HCT116 (cell line): Measurements from ENCODE around the gene SF3B1. TPM values are rescaled to one million over a fixed set of nuclear protein-coding genes. Genes with fewer than 3 reads are reported as not detected.

ENCODE experiments used
- ATAC-seq: fragments of 200-7000 bp; cut with Tn5 transposase; 2 replicates; pipeline ENCODE4 v1.9.1; 2020; ENCODE audit warnings: mild to moderate bottlenecking, moderate library complexity
- BruUV-seq: library from RNA; stranded (reverse); fragments of 400-500 nt; replicated peaks from 2 replicates; lab custom pipeline; 2021; lab: Mats Ljungman, UMichigan
- CTCF ChIA-PET: fragments of 300-600 bp; sonication (Branson Sonifier 250); formaldehyde crosslinking; loops from one replicate; lab custom pipeline; 2021; ENCODE audit warnings: antibody characterized with exemption; lab: Charles Lee
- POLR2A ChIA-PET: fragments of 300-600, 350-600 bp; sonication (Branson Sonifier 250); formaldehyde crosslinking; loops from one replicate; lab custom pipeline; 2021; ENCODE audit warnings: antibody characterized with exemption; lab: Charles Lee
- RAD21 ChIA-PET, 2 experiments: fragments of 300-600 bp; sonication (Branson Sonifier 250); formaldehyde crosslinking; loops; one replicate each; lab custom pipeline; 2023; ENCODE audit warnings: low total read pairs in 2 of 2; ENCODE audit not compliant: uncharacterized antibody in 2 of 2, unreplicated experiment in 2 of 2, low non-redundant PET in 1 of 2; lab: Charles Lee
- DNase-seq: peaks from one replicate; pipeline ENCODE4 v3.0.0-alpha.2; 2010; ENCODE audit warnings: low read depth, low spot score
- H2AFZ ChIP-seq: fragments of 200-600 bp; shearing (Covaris generic), sonication (generic); 2 replicates; pipeline ENCODE4 v1.6.1; 2017; ENCODE audit warnings: low read depth, mixed run types, mixed read lengths, antibody characterized with exemption, low read length; ENCODE audit not compliant: poor library complexity, severe bottlenecking
- H3K27ac ChIP-seq: 2 replicates; pipeline ENCODE4 v1.5.1; 2012; ENCODE audit warnings: low read depth, low read length
- H3K27me3 ChIP-seq: fragments of 200-600 bp; sonication (generic); 2 replicates; pipeline ENCODE4 v1.6.1; 2016; ENCODE audit warnings: mixed run types, low read length, mixed read lengths; ENCODE audit not compliant: insufficient read depth
- H3K36me3 ChIP-seq, 2 experiments: fragments of 200-500 bp in 1 of 2; fragments of 200-600 bp in 1 of 2; sonication (Bioruptor generic) in 1 of 2; sonication (generic) in 1 of 2; 2 replicates each; pipeline versions ENCODE4 v1.5.1 to v1.6.1; 2014 to 2016; ENCODE audit warnings: low read length in 2 of 2, inconsistent platforms in 1 of 2, mixed read lengths in 1 of 2, mixed run types in 1 of 2; ENCODE audit not compliant: insufficient read depth in 2 of 2, control insufficient read depth in 1 of 2
- H3K4me1 ChIP-seq, 2 experiments: fragments of 200-600 bp in 1 of 2; sonication (generic) in 1 of 2; 2 replicates each; pipeline versions ENCODE4 v1.5.1 to v1.6.1; 2012 to 2017; ENCODE audit warnings: low read length in 2 of 2, inconsistent platforms in 1 of 2, mild to moderate bottlenecking in 1 of 2, mixed read lengths in 1 of 2, mixed run types in 1 of 2, moderate library complexity in 1 of 2; ENCODE audit not compliant: insufficient read depth in 2 of 2, control insufficient read depth in 1 of 2
- H3K4me2 ChIP-seq: fragments of 200-600 bp; sonication (generic); 2 replicates; pipeline ENCODE4 v1.6.1; 2017; ENCODE audit warnings: mixed run types, low read length, mixed read lengths
- H3K4me3 ChIP-seq, 2 experiments: fragments of 200-600 bp in 1 of 2; sonication (generic) in 1 of 2; replicated peaks in 1 of 2; 2 replicates each; pipeline ENCODE4 v1.5.1; 2011 to 2016; ENCODE audit warnings: low read length in 2 of 2, control low read depth in 1 of 2, low read depth in 1 of 2, mild to moderate bottlenecking in 1 of 2, mixed read lengths in 1 of 2, mixed run types in 1 of 2
- H3K79me2 ChIP-seq: fragments of 200-600 bp; sonication (generic); 2 replicates; pipeline ENCODE4 v1.6.1; 2017; ENCODE audit warnings: mild to moderate bottlenecking, mixed run types, low read length, moderate library complexity, mixed read lengths; ENCODE audit not compliant: insufficient read depth
- H3K9ac ChIP-seq: fragments of 200-600 bp; sonication (generic); 2 replicates; pipeline ENCODE4 v1.6.1; 2016; ENCODE audit warnings: low read length, mixed read lengths
- H3K9me2 ChIP-seq: fragments of 200-600 bp; sonication (generic), shearing (Covaris generic); 2 replicates; pipeline ENCODE4 v1.6.1; 2017; ENCODE audit warnings: mixed run types, mild to moderate bottlenecking, moderate library complexity; ENCODE audit not compliant: insufficient read depth
- H3K9me3 ChIP-seq, 2 experiments: fragments of 200-500 bp in 1 of 2; fragments of 200-600 bp in 1 of 2; sonication (Bioruptor generic) in 1 of 2; sonication (generic) in 1 of 2; 2 replicates each; pipeline ENCODE4 v1.6.1; 2014 to 2017; ENCODE audit warnings: low read length in 2 of 2, mixed read lengths in 2 of 2, inconsistent platforms in 1 of 2, low read depth in 1 of 2, mild to moderate bottlenecking in 1 of 2, mixed run types in 1 of 2, moderate library complexity in 1 of 2; ENCODE audit not compliant: control insufficient read depth in 1 of 2, insufficient read depth in 1 of 2
- H4K20me1 ChIP-seq: fragments of 200-600 bp; sonication (generic), shearing (Covaris generic); 2 replicates; pipeline ENCODE4 v1.6.1; 2017; ENCODE audit warnings: mixed run types, mild to moderate bottlenecking, moderate library complexity; ENCODE audit not compliant: insufficient read depth
- CBX3 ChIP-seq: IDR thresholded peaks from 2 replicates; pipeline ENCODE4 v1.6.1; 2012; ENCODE audit warnings: low read depth
- CEBPB ChIP-seq: IDR thresholded peaks from 2 replicates; pipeline ENCODE4 v1.6.1; 2012; ENCODE audit warnings: low read depth
- EGR1 ChIP-seq: IDR thresholded peaks from 2 replicates; pipeline ENCODE4 v1.6.1; 2012; ENCODE audit warnings: low read depth
- ELF1 ChIP-seq: IDR thresholded peaks from 2 replicates; pipeline ENCODE4 v1.6.1; 2012; ENCODE audit warnings: low read depth, borderline replicate concordance
- EZH2phosphoT487 ChIP-seq: fragments of 200-600 bp; IDR thresholded peaks from 2 replicates; pipeline ENCODE4 v1.6.1; 2018; ENCODE audit warnings: antibody characterized with exemption, borderline replicate concordance
- FOSL1 ChIP-seq: IDR thresholded peaks from 2 replicates; pipeline ENCODE4 v1.6.1; 2012; ENCODE audit warnings: low read depth
- POLR2A ChIP-seq: IDR thresholded peaks from 2 replicates; pipeline ENCODE4 v1.7.0; 2011; ENCODE audit warnings: borderline replicate concordance; ENCODE audit not compliant: insufficient read depth, insufficient read length; ENCODE audit errors: extremely low read depth
- RAD21 ChIP-seq: IDR thresholded peaks from 2 replicates; pipeline ENCODE4 v1.6.1; 2012; ENCODE audit warnings: low read depth, mild to moderate bottlenecking
- SIN3A ChIP-seq: IDR thresholded peaks from 2 replicates; pipeline ENCODE4 v1.6.1; 2012; ENCODE audit warnings: low read depth
- SP1 ChIP-seq: IDR thresholded peaks from 2 replicates; pipeline ENCODE4 v1.6.1; 2012; ENCODE audit warnings: low read depth
- TCF7L2 ChIP-seq: IDR thresholded peaks from 2 replicates; pipeline ENCODE4 v1.7.0; 2011; ENCODE audit warnings: borderline replicate concordance, inconsistent platforms; ENCODE audit not compliant: insufficient read depth, insufficient read length; ENCODE audit errors: extremely low read depth
- YY1 ChIP-seq: IDR thresholded peaks from 2 replicates; pipeline ENCODE4 v1.6.1; 2011; ENCODE audit warnings: low read length, low read depth, moderate library complexity, mild to moderate bottlenecking; ENCODE audit not compliant: insufficient replicate concordance; ENCODE audit errors: extremely low read depth
- ZFX ChIP-seq: fragments of 450-650 bp; IDR thresholded peaks from 2 replicates; pipeline ENCODE4 v1.6.1; 2017
- ZNF274 ChIP-seq: fragments of 200-500 bp; sonication (Bioruptor generic); IDR thresholded peaks from 2 replicates; pipeline ENCODE4 v1.6.1; 2014; ENCODE audit warnings: mild to moderate bottlenecking, low read depth, low read length, inconsistent platforms
- intact Hi-C: fragments of 100-400 bp; cut with micrococcal nuclease; formaldehyde crosslinking; loops from 2 replicates; pipeline ENCODE4 v1.10.0; 2022
- total RNA-seq: library from RNA; stranded (reverse); gene quantifications from one replicate; pipeline ENCODE4 v1.2.1, GENCODE V29; 2021; ENCODE audit not compliant: unreplicated experiment
- TF ChIP-seq, protein P1 (sequence below): IDR thresholded peaks from 2 replicates; pipeline ENCODE4 v1.6.1; 2012
- TF ChIP-seq, protein P2 (sequence below): IDR thresholded peaks from 2 replicates; pipeline ENCODE4 v1.6.1; 2012; ENCODE audit warnings: low read depth
- TF ChIP-seq, protein P3 (sequence below): IDR thresholded peaks from 2 replicates; pipeline ENCODE4 v1.6.1; 2011; ENCODE audit warnings: mild to moderate bottlenecking, low read length, moderate library complexity; ENCODE audit not compliant: insufficient replicate concordance; ENCODE audit errors: extremely low read depth
- TF ChIP-seq, protein P4 (sequence below), 3 experiments: fragments of 200-600 bp in 1 of 3; sonication (generic) in 1 of 3; IDR thresholded peaks in 2 of 3; conservative IDR thresholded peaks in 1 of 3; 2 replicates each; pipeline ENCODE4 v1.5.1; 2012 to 2017; ENCODE audit warnings: low read depth in 2 of 3, low read length in 2 of 3, antibody characterized with exemption in 1 of 3, borderline replicate concordance in 1 of 3, control low read depth in 1 of 3, mild to moderate bottlenecking in 1 of 3, mixed read lengths in 1 of 3, mixed run types in 1 of 3, moderate library complexity in 1 of 3; ENCODE audit not compliant: insufficient read depth in 1 of 3
- TF ChIP-seq, protein P5 (sequence below): IDR thresholded peaks from 2 replicates; pipeline ENCODE4 v1.6.1; 2012

The SF3B1 gene
- total RNA-seq, 1 experiment from 2014 or later = 282 TPM

DNA sequence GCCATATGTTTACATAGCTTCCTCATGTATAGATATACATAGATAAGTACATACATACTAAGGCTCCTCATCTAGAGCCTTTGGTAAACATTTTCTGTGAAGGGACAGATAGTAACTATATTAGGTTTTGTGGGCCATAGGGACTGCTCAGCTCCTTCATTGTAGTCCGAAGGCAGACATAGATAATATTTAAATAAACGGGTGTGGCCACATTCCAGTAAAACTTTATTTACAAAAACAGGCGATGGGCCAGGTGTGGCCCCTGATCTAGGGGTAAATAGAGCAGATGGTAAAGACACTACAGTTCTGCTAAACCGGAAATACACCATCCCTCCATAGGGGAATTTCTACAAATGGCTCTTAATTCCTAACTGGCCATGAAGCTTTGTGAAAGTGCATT is 25.8 kb upstream of the SF3B1 start:
- H3K9me3 ChIP-seq = no peaks in the 10 kb centered on the region
- H4K20me1 ChIP-seq = no peaks in the 10 kb centered on the region
- H3K9me2 ChIP-seq = no peaks in the 10 kb centered on the region
- no TSS peak for BruUV-seq
- POLR2A ChIA-PET = interaction anchor here (1.5 kb wide), 1 partner anchor 56 kb away, joined by 4 read pairs; no protein-coding TSS in a partner anchor
- RAD21 ChIA-PET = no interaction called here
- no peak overlapping the region; the same call in 1 of the 2 replicates for H3K4me2 ChIP-seq
- TF ChIP-seq, protein P1, sequence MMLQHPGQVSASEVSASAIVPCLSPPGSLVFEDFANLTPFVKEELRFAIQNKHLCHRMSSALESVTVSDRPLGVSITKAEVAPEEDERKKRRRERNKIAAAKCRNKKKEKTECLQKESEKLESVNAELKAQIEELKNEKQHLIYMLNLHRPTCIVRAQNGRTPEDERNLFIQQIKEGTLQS = no peak
- TF ChIP-seq FOSL1 (no peak), POLR2A (no peak), ELF1 (no peak), EZH2phosphoT487 (no peak), SIN3A (no peak), ZFX (no peak), CBX3 (no peak), EGR1 (no peak), YY1 (no peak), ZNF274 (no peak), SP1 (no peak), TCF7L2 (no peak), RAD21 (no peak), CEBPB (no peak)
- TF ChIP-seq, protein P2, sequence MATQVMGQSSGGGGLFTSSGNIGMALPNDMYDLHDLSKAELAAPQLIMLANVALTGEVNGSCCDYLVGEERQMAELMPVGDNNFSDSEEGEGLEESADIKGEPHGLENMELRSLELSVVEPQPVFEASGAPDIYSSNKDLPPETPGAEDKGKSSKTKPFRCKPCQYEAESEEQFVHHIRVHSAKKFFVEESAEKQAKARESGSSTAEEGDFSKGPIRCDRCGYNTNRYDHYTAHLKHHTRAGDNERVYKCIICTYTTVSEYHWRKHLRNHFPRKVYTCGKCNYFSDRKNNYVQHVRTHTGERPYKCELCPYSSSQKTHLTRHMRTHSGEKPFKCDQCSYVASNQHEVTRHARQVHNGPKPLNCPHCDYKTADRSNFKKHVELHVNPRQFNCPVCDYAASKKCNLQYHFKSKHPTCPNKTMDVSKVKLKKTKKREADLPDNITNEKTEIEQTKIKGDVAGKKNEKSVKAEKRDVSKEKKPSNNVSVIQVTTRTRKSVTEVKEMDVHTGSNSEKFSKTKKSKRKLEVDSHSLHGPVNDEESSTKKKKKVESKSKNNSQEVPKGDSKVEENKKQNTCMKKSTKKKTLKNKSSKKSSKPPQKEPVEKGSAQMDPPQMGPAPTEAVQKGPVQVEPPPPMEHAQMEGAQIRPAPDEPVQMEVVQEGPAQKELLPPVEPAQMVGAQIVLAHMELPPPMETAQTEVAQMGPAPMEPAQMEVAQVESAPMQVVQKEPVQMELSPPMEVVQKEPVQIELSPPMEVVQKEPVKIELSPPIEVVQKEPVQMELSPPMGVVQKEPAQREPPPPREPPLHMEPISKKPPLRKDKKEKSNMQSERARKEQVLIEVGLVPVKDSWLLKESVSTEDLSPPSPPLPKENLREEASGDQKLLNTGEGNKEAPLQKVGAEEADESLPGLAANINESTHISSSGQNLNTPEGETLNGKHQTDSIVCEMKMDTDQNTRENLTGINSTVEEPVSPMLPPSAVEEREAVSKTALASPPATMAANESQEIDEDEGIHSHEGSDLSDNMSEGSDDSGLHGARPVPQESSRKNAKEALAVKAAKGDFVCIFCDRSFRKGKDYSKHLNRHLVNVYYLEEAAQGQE = no peak
- TF ChIP-seq, protein P3, sequence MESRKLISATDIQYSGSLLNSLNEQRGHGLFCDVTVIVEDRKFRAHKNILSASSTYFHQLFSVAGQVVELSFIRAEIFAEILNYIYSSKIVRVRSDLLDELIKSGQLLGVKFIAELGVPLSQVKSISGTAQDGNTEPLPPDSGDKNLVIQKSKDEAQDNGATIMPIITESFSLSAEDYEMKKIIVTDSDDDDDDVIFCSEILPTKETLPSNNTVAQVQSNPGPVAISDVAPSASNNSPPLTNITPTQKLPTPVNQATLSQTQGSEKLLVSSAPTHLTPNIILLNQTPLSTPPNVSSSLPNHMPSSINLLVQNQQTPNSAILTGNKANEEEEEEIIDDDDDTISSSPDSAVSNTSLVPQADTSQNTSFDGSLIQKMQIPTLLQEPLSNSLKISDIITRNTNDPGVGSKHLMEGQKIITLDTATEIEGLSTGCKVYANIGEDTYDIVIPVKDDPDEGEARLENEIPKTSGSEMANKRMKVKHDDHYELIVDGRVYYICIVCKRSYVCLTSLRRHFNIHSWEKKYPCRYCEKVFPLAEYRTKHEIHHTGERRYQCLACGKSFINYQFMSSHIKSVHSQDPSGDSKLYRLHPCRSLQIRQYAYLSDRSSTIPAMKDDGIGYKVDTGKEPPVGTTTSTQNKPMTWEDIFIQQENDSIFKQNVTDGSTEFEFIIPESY = no peak
- TF ChIP-seq, protein P4, sequence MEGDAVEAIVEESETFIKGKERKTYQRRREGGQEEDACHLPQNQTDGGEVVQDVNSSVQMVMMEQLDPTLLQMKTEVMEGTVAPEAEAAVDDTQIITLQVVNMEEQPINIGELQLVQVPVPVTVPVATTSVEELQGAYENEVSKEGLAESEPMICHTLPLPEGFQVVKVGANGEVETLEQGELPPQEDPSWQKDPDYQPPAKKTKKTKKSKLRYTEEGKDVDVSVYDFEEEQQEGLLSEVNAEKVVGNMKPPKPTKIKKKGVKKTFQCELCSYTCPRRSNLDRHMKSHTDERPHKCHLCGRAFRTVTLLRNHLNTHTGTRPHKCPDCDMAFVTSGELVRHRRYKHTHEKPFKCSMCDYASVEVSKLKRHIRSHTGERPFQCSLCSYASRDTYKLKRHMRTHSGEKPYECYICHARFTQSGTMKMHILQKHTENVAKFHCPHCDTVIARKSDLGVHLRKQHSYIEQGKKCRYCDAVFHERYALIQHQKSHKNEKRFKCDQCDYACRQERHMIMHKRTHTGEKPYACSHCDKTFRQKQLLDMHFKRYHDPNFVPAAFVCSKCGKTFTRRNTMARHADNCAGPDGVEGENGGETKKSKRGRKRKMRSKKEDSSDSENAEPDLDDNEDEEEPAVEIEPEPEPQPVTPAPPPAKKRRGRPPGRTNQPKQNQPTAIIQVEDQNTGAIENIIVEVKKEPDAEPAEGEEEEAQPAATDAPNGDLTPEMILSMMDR (IDR thresholded peaks at IDR 0.05 in 2 of 3, conservative IDR thresholded peaks at IDR 0.05 in 1 of 3; ENCODE audit: borderline replicate concordance in 1 of 3, insufficient read depth in 1 of 3, low read depth in 2 of 3, low read length in 2 of 3) = no peak
- TF ChIP-seq, protein P5, sequence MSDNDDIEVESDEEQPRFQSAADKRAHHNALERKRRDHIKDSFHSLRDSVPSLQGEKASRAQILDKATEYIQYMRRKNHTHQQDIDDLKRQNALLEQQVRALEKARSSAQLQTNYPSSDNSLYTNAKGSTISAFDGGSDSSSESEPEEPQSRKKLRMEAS = no peak
- ATAC-seq (no peak), DNase-seq (no peak)
- CTCF ChIA-PET = no interaction called here
- H3K36me3 ChIP-seq = peaks cover 6% of the 10 kb centered on the region in 2 experiments; a peak in 2 of 4 replicates
- H3K4me3 ChIP-seq = no peak overlapping the region
- peaks cover 51% of the 10 kb centered on the region for H3K79me2 ChIP-seq
- no peaks in the 10 kb centered on the region for H3K27me3 ChIP-seq
- intact Hi-C loops = no loop called here
- peaks cover 0 to 9% of the 10 kb centered on the region in 2 experiments; a peak in 2 of 4 replicates for H3K4me1 ChIP-seq
- H3K9ac ChIP-seq = no peak overlapping the region
- H2AFZ ChIP-seq = no peak overlapping the region
- H3K27ac ChIP-seq = no peak overlapping the region
